GM23338 (cell line): Measurements from ENCODE around the gene DAZL.

Source experiments
- CREB1 ChIP-seq: fragments of 250-450 bp; sonication (Bioruptor Pico); IDR thresholded peaks from 2 replicates; pipeline ENCODE4 v1.5.0; 2020; ENCODE audit warnings: low read depth, mild to moderate bottlenecking, moderate library complexity
- EZH2 ChIP-seq: fragments of 200-600 bp; sonication (generic); IDR thresholded peaks from one replicate; pipeline ENCODE4 v1.8.0; 2017; ENCODE audit warnings: antibody characterized with exemption, mild to moderate bottlenecking, low read depth; ENCODE audit not compliant: unreplicated experiment
- POLR2AphosphoS5 ChIP-seq: IDR thresholded peaks from 2 replicates; pipeline ENCODE4 v1.6.1; 2016; ENCODE audit warnings: antibody characterized with exemption, low read depth
- TF ChIP-seq, protein P1 (sequence below), 2 experiments: fragments of 200-600 bp in 1 of 2; sonication (generic) in 1 of 2; conservative IDR thresholded peaks; 2 replicates each; pipeline versions ENCODE4 v1.5.1 to v1.6.1; 2016 to 2017; ENCODE audit warnings: antibody characterized with exemption in 2 of 2, low read depth in 2 of 2, mild to moderate bottlenecking in 2 of 2, moderate library complexity in 1 of 2

- no peak for TF ChIP-seq CREB1 (CRISPR knock-in tag)
- TF ChIP-seq, protein P1, sequence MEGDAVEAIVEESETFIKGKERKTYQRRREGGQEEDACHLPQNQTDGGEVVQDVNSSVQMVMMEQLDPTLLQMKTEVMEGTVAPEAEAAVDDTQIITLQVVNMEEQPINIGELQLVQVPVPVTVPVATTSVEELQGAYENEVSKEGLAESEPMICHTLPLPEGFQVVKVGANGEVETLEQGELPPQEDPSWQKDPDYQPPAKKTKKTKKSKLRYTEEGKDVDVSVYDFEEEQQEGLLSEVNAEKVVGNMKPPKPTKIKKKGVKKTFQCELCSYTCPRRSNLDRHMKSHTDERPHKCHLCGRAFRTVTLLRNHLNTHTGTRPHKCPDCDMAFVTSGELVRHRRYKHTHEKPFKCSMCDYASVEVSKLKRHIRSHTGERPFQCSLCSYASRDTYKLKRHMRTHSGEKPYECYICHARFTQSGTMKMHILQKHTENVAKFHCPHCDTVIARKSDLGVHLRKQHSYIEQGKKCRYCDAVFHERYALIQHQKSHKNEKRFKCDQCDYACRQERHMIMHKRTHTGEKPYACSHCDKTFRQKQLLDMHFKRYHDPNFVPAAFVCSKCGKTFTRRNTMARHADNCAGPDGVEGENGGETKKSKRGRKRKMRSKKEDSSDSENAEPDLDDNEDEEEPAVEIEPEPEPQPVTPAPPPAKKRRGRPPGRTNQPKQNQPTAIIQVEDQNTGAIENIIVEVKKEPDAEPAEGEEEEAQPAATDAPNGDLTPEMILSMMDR (conservative IDR thresholded peaks at IDR 0.05; ENCODE audit: low read depth in 2 of 2) = no peak
- TF ChIP-seq EZH2 = no peak
- no peak for TF ChIP-seq POLR2AphosphoS5
Observed at GRCh38 chr3:16647668-16648067, 42.4 kb upstream of the DAZL start.
